Mesodermal cell (in vitro differentiated cells): ENCODE results near the gene PPP1R14D.

ENCODE experiments used
- H3K27ac ChIP-seq: 2 replicates; pipeline ENCODE4 v1.7.0; 2013; ENCODE audit warnings: mild to moderate bottlenecking, low read depth, low read length, moderate library complexity; ENCODE audit not compliant: severe bottlenecking
- H3K36me3 ChIP-seq: 2 replicates; pipeline ENCODE4 v1.7.1; 2013; ENCODE audit warnings: mild to moderate bottlenecking, low read length, moderate library complexity; ENCODE audit not compliant: control insufficient read depth, insufficient read depth
- H3K4me1 ChIP-seq: one replicate; pipeline ENCODE4 v1.7.1; 2013; ENCODE audit warnings: mild to moderate bottlenecking, low read length; ENCODE audit not compliant: insufficient read depth, control insufficient read depth, poor library complexity, severe bottlenecking
- H3K4me3 ChIP-seq: 2 replicates; pipeline ENCODE4 v1.7.0; 2013; ENCODE audit warnings: low read length, control low read depth, mild to moderate bottlenecking; ENCODE audit not compliant: insufficient read depth, poor library complexity, severe bottlenecking; ENCODE audit errors: extremely low read depth
- H3K9me3 ChIP-seq: 2 replicates; pipeline ENCODE4 v1.7.1; 2013; ENCODE audit warnings: mild to moderate bottlenecking, low read length, moderate library complexity; ENCODE audit not compliant: control insufficient read depth
- WGBS, 2 experiments: methylation state at CpG; one replicate each; pipeline ENCODE4 v1.1.5; 2013; ENCODE audit warnings: missing lambda C conversion rate in 2 of 2; ENCODE audit not compliant: insufficient coverage in 2 of 2; 5-methylcytosine and 5-hydroxymethylcytosine counted together

The PPP1R14D gene

DNA sequence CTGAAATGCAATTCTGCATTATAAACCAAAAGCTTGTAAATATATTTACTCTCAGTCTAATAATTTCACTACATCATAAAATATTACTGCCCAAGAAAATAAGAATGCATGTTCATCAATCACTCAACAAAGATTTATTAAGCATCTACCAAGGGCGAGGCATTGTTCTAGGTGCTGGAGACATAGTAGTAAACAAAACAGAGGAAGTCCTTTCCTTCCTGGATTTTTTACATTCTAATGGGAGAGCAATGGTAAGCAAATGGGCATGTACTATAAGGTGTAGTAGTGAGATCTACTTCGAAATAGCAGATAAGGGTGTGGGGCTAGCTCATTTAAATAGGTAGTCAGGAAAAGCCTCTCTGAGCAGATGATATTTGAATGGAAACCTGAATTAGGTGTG lies 32.5 kb downstream of the PPP1R14D start:
- whole genome bisulfite sequencing, 2 experiments = 79 to 92% methylated on average over 1 of the region's 2 CpGs
- no peaks in the 10 kb centered on the region for H3K9me3 ChIP-seq
- H3K36me3 ChIP-seq = peaks cover 14% of the 10 kb centered on the region
- no peak overlapping the region for H3K27ac ChIP-seq
- no peak overlapping the region for H3K4me3 ChIP-seq
- peaks cover 6% of the 10 kb centered on the region for H3K4me1 ChIP-seq

DNA sequence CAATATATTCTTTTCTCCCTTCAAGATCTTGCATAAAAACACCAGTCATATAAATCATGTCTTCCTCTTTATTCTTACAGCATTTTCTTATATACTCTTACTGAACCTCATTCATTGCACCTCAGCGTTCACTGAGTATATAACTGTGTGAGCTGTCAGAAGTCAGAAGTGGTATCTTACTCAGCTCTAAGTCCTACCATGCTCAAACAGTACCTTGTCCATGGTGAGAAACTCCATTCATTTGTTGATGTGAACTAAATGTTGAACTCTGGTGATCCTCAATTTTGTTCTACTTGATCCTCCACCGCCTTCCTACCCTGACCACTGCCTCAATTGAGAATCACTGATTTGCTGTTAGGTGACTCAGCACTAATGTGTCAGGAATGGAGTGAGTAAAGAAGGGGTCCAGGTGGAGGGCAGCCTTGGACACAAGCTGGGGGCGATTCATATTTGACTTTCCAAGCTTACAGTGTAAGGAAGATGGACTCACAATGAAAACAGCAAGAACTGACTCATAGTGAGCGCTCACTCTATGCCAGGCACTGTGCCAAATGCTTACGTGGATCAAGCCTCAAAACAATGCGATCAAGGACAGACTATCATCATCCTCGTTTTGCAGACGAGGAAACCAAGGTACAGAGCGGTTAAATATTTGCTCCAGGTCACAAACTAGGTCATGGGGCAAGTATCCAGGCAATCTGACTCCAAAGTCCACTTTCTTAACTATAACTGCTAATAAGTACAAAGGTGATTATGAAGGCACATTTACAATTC lies 35.1 kb downstream of the PPP1R14D start:
- Histone ChIP-seq H3K9me3 (no peaks in the 10 kb centered on the region), H3K4me3 (no peak overlapping the region), H3K4me1 (no peaks in the 10 kb centered on the region), H3K27ac (no peak overlapping the region), H3K36me3 (peaks cover 14% of the 10 kb centered on the region)
- 96% methylated on average over 6 to 7 of the region's 9 CpGs for WGBS, 2 experiments

DNA sequence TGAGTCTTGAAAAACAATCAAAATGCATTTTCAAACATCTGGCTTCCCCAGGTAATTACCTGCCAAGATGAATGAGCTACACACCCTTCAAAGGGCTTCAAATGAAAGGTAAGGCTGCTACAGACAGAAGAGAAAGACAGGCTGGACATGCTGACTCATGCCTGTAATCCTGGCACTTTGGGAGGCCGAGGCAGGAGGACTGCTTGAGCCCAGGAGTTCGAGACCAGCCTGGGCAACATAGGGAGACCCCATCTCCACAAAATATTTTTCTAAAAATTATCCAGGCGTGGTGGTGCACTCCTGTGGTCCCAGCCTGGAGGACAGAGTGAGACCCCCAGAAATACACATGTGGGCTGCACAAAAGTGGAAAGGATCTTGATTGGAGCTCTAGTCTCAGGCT lies 36.1 kb downstream of the PPP1R14D start:
- Histone ChIP-seq H3K27ac (no peak overlapping the region), H3K4me3 (no peak overlapping the region), H3K9me3 (no peaks in the 10 kb centered on the region), H3K4me1 (no peaks in the 10 kb centered on the region), H3K36me3 (peaks cover 14% of the 10 kb centered on the region)
- WGBS, 2 experiments = 60 to 100% methylated on average over 1 to 2 of the region's 3 CpGs

DNA sequence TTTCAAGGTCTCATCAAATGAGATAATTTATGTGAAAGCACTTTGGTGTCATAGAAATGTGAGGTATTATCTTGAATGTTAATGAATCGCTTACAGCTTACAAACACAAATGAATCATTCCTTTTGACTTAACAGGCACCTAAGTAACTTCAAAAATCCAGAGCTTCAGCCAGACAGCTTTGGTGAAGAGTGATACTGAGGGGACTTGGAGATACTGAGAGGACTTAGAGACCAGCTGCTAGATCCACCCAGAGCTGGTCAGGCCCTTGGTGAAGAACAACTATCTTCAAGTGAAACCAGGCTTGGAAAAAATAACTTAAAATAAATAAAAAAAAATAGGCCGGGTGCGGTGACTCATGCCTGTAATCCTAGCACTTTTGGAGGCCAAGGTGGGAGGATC lies 37.8 kb downstream of the PPP1R14D start:
- Histone ChIP-seq H3K9me3 (no peaks in the 10 kb centered on the region), H3K4me3 (no peak overlapping the region), H3K36me3 (peaks cover 21% of the 10 kb centered on the region), H3K4me1 (no peaks in the 10 kb centered on the region), H3K27ac (no peak overlapping the region)
- no CpG with 5 or more reads among the region's 3 CpGs for WGBS, 2 experiments

DNA sequence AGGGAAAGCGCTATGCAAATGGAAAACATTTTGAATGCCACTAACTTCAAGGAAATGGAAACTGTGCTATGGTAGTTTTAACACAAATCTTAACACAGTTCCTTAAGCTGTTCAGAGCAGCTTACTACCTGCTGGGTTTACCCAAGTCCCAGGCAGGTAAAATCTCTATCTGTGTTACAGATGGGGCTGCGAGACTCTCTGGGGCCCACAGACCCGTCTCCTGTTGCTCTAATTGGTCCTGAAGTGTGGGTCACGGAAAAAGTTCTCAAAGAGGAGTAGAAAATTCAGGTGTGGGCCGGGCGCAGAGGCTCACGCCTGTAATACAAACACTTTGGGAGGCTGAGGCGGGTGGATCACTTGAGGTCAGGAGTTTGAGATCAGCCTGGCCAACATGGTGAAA lies 38.5 kb downstream of the PPP1R14D start:
- 83 to 94% methylated on average over 7 of the region's 8 CpGs for WGBS, 2 experiments
- Histone ChIP-seq H3K4me3 (no peak overlapping the region), H3K4me1 (no peaks in the 10 kb centered on the region), H3K27ac (no peak overlapping the region), H3K36me3 (peaks cover 21% of the 10 kb centered on the region), H3K9me3 (no peaks in the 10 kb centered on the region)

DNA sequence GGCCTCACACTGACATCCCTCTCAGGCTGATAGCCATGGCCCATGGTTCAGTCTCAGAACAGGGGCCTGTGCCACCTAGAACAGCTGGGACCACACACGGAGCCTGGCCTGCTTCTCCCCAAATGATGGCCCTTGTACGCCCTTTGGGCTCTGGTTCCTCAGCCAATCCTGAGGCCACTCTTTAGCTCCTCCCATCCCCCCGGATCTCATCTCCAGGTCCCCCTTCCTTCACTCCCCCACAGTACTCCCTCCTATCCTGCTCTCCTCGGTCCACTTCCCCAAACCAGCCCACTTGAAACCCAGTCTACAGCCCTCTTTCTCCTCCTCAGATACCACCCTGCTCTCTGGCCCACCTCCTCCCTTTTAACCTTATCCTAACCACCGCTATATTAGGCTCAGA lies 39.4 kb downstream of the PPP1R14D start:
- no peak overlapping the region for H3K4me3 ChIP-seq
- no peaks in the 10 kb centered on the region for H3K9me3 ChIP-seq
- no peak overlapping the region for H3K27ac ChIP-seq
- WGBS, 2 experiments = 92 to 97% methylated on average over 5 of the region's 5 CpGs
- H3K4me1 ChIP-seq = no peaks in the 10 kb centered on the region
- H3K36me3 ChIP-seq = peaks cover 21% of the 10 kb centered on the region

DNA sequence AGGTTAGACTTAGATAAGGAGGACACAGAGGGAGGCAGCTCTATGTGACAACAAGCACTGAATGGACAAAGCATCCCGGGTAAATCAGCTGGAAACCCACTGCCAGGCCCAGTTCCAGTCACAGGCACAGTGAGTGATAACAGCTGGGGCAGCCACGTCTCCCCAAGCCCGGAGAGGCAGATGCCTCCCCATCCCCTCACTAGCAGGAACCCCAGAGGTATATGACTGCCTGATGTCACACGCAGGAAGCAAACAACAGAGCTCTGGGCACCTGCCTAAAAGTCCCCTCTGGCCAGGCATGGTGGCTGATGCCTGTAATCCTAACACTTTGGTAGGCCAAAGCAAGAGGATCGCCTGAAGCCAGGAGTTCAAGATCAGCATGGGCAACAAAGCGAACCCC lies 40.5 kb downstream of the PPP1R14D start:
- Histone ChIP-seq H3K27ac (no peak overlapping the region), H3K4me1 (no peaks in the 10 kb centered on the region), H3K36me3 (peaks cover 21% of the 10 kb centered on the region), H3K4me3 (no peak overlapping the region), H3K9me3 (no peaks in the 10 kb centered on the region)
- 73 to 78% methylated on average over 3 of the region's 6 CpGs for WGBS, 2 experiments

DNA sequence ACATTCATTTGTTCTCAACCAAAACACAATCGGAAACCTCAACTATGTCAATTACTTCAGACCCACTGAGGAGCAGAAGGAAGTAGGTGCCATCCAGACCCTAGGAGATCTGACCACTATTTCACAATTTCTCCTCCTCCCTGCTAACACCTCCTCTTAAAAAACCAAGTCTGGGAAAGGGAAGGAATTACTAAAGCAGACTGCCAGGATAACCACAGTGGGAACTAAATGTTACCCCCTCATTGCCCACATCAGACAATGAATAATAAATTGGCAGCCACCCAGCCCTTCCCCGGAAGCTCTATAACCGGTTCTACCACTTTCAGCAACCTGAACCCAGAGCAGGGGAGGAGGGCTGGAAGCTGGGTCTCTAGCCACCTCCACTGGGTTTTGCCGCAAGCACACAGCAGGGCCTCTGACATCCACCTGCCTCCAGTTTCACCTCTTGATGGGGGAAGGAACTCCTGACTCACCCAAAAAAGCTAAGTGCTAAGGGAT lies 41.1 kb downstream of the PPP1R14D start:
- no peaks in the 10 kb centered on the region for H3K4me1 ChIP-seq
- H3K4me3 ChIP-seq = no peak overlapping the region
- no peaks in the 10 kb centered on the region for H3K9me3 ChIP-seq
- no peak overlapping the region for H3K27ac ChIP-seq
- peaks cover 17% of the 10 kb centered on the region for H3K36me3 ChIP-seq
- 76% methylated on average over 3 of the region's 4 CpGs; no CpG with 5 or more reads in 1 of the 2 experiments for WGBS, 2 experiments

DNA sequence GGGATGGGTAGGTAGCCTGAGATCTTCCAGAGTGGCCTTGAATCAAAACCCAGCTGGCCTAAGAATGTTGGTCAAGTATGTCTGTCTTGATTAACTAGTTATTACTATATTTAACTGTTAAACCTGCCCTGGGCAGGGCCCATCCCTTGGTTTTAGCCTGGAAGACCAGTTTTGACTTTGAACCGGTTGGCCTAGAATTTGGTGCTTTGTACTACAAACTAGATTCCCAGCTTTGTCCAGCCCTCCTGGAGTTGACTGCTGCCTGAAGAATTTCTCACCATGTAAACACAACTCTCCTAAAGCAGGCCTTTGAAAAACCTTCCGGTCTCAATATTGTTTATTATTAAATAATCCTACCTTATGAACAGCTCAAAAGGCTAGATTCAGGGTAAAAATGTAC lies 42.7 kb downstream of the PPP1R14D start:
- no peak overlapping the region for H3K27ac ChIP-seq
- WGBS, 2 experiments = 88 to 100% methylated on average over 1 of the region's 2 CpGs
- H3K36me3 ChIP-seq = peaks cover 10% of the 10 kb centered on the region
- H3K9me3 ChIP-seq = no peaks in the 10 kb centered on the region
- no peaks in the 10 kb centered on the region for H3K4me1 ChIP-seq
- no peak overlapping the region for H3K4me3 ChIP-seq

DNA sequence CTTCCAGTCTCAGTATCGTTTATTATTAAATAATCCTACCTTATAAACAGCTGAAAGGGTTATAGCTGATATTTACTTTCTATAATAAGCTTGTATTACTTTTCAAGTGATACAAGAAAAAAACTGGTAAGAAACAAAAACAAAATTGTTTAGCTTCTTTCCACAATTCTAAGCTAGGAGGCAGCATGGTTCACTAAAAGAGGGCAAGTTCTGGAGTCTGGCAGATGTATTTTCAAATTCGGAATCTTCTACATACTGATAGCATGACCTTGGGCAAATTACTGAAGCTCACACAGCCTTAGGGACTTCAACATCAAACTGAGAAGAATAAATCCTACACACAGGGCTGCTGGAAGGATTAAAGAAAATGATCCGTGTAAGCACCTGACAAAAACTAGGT lies 43.3 kb downstream of the PPP1R14D start:
- Histone ChIP-seq H3K9me3 (no peaks in the 10 kb centered on the region), H3K27ac (no peak overlapping the region), H3K4me3 (no peak overlapping the region), H3K4me1 (no peaks in the 10 kb centered on the region), H3K36me3 (peaks cover 11% of the 10 kb centered on the region)
- WGBS, 2 experiments = 83 to 100% methylated on average over 1 of the region's 3 CpGs

DNA sequence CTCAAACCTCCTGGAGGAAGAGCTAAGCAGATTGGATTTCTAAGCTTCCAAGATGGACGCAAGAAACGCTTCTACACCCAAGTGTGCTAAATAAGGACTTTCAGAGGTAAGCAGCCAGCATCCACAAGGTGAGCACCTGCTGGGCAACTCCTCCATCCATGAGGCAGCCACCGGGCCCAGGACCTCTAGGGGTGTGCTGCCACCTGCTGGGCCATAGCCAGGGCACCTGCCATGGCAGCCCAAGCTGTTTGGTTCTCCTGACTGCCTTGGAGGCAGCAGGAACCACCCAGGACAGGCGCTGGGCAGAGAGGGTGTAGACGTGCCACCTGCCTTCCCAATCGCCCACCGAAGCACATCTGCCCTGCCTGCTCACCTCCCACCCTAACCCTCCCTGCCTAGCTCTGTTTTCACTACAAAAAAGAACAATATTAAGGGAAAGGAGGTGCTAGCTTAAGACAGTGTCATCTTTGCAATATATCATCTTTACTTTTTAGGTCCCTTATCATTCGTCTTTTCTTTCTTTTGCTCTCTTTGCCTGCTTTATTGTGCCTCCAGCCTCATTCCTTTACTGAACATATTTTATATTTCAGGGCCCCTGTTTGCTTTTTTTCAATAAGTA lies 45.8 kb downstream of the PPP1R14D start:
- Histone ChIP-seq H3K9me3 (no peaks in the 10 kb centered on the region), H3K4me3 (no peak overlapping the region), H3K4me1 (no peaks in the 10 kb centered on the region), H3K27ac (no peak overlapping the region), H3K36me3 (peaks cover 33% of the 10 kb centered on the region)
- WGBS, 2 experiments = 72 to 84% methylated on average over 7 to 8 of the region's 8 CpGs
